HL-60 (cell line): ENCODE results near the gene TREML1.
"Not testable (repeated sequence)": the region's sequence is repeated elsewhere in the genome, so short reads cannot be mapped to it uniquely, and the experiment has no call there.

Experiments used
- DNase-seq, 2 experiments: peaks; one replicate each; pipeline ENCODE4 v3.0.0-alpha.2; 2010 to 2020; ENCODE audit warnings: low read depth in 1 of 2, low spot score in 1 of 2
- H3K27ac ChIP-seq: fragments of 250-450 bp; sonication (Bioruptor Pico); replicated peaks from 2 replicates; pipeline ENCODE4 v1.5.1; 2020; ENCODE audit warnings: mild to moderate bottlenecking, moderate library complexity
- H3K27me3 ChIP-seq: fragments of 250-450 bp; sonication (Bioruptor Pico); 2 replicates; pipeline ENCODE4 v1.5.1; 2021; ENCODE audit warnings: mild to moderate bottlenecking, moderate library complexity; ENCODE audit not compliant: insufficient read depth, poor library complexity, severe bottlenecking
- H3K4me3 ChIP-seq: replicated peaks from 2 replicates; pipeline ENCODE4 v1.5.1; 2011; ENCODE audit warnings: mild to moderate bottlenecking, control low read depth, low read length; ENCODE audit not compliant: insufficient read depth
- GABPA ChIP-seq: IDR thresholded peaks from 2 replicates; pipeline ENCODE4 v1.6.1; 2012; ENCODE audit warnings: low read depth
- POLR2AphosphoS5 ChIP-seq: IDR thresholded peaks from 2 replicates; pipeline ENCODE4 v1.6.1; 2012; ENCODE audit warnings: low read depth
- SPI1 ChIP-seq: IDR thresholded peaks from 2 replicates; pipeline ENCODE4 v1.6.1; 2012; ENCODE audit warnings: low read depth, mild to moderate bottlenecking, borderline replicate concordance
- TF ChIP-seq, protein P1 (sequence below): IDR thresholded peaks from 2 replicates; pipeline ENCODE4 v1.6.1; 2012; ENCODE audit warnings: low read depth; ENCODE audit not compliant: insufficient replicate concordance
- TF ChIP-seq, protein P2 (sequence below): IDR thresholded peaks from one replicate; pipeline ENCODE4 v1.5.1; 2011; ENCODE audit warnings: low read length, control low read depth, inconsistent platforms; ENCODE audit not compliant: insufficient read depth

Gene TREML1

DNA sequence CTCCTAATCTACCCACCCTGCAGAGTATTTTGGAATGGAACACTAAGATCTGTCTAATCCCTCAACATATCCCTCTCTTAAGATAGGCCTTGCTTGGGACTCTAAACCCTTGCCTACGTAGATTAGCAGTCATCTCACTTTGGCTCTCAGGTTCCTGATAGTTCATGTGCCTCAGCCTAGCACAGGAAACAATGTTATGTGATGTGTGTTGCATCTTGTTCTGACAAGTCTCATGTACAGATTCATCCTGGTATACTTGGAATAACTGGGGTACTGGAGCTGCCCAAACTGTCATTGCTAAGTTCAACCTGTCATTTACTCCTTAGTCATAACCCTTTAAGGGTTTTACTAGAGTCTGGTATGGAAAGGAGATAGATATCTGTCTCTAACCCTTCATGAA lies 34.1 kb downstream of the TREML1 start:
- no peak overlapping the region for H3K27ac ChIP-seq
- TF ChIP-seq, protein P1, sequence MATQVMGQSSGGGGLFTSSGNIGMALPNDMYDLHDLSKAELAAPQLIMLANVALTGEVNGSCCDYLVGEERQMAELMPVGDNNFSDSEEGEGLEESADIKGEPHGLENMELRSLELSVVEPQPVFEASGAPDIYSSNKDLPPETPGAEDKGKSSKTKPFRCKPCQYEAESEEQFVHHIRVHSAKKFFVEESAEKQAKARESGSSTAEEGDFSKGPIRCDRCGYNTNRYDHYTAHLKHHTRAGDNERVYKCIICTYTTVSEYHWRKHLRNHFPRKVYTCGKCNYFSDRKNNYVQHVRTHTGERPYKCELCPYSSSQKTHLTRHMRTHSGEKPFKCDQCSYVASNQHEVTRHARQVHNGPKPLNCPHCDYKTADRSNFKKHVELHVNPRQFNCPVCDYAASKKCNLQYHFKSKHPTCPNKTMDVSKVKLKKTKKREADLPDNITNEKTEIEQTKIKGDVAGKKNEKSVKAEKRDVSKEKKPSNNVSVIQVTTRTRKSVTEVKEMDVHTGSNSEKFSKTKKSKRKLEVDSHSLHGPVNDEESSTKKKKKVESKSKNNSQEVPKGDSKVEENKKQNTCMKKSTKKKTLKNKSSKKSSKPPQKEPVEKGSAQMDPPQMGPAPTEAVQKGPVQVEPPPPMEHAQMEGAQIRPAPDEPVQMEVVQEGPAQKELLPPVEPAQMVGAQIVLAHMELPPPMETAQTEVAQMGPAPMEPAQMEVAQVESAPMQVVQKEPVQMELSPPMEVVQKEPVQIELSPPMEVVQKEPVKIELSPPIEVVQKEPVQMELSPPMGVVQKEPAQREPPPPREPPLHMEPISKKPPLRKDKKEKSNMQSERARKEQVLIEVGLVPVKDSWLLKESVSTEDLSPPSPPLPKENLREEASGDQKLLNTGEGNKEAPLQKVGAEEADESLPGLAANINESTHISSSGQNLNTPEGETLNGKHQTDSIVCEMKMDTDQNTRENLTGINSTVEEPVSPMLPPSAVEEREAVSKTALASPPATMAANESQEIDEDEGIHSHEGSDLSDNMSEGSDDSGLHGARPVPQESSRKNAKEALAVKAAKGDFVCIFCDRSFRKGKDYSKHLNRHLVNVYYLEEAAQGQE, result no peak
- TF ChIP-seq POLR2AphosphoS5, result no peak
- TF ChIP-seq GABPA, result no peak
- TF ChIP-seq, protein P2, sequence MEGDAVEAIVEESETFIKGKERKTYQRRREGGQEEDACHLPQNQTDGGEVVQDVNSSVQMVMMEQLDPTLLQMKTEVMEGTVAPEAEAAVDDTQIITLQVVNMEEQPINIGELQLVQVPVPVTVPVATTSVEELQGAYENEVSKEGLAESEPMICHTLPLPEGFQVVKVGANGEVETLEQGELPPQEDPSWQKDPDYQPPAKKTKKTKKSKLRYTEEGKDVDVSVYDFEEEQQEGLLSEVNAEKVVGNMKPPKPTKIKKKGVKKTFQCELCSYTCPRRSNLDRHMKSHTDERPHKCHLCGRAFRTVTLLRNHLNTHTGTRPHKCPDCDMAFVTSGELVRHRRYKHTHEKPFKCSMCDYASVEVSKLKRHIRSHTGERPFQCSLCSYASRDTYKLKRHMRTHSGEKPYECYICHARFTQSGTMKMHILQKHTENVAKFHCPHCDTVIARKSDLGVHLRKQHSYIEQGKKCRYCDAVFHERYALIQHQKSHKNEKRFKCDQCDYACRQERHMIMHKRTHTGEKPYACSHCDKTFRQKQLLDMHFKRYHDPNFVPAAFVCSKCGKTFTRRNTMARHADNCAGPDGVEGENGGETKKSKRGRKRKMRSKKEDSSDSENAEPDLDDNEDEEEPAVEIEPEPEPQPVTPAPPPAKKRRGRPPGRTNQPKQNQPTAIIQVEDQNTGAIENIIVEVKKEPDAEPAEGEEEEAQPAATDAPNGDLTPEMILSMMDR, result no peak
- no peak for TF ChIP-seq SPI1
- DNase-seq, result no peak

DNA sequence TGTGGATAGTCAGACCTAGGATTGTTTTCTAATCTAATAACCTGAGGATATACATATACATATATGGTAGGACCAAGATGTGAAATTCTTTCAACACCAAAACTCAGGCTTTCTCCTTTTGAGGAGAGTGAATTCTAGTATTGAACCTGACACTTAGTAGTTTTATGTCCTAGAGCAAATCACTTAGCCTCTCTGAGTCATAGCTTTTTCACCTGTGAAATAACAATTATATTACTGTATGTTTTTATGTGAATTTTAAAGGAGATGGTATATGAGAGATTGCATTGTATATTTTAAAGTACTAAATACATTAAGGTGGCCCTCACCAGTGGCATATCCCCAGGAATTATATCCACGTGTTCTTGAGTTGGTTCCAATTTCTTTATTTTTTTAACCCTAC lies 34.6 kb downstream of the TREML1 start:
- no peak overlapping the region for H3K27ac ChIP-seq
- no peak for DNase-seq
- H3K4me3 ChIP-seq, result no peak overlapping the region
- TF ChIP-seq POLR2AphosphoS5 (no peak), SPI1 (no peak), GABPA (no peak)
- TF ChIP-seq, protein P1, result no peak
- TF ChIP-seq, protein P2, result no peak
- H3K27me3 ChIP-seq, result no peaks in the 10 kb centered on the region

More for the DNA sequence above, 34.1 kb downstream of the TREML1 start:
- H3K4me3 ChIP-seq, result no peak overlapping the region
- no peaks in the 10 kb centered on the region for H3K27me3 ChIP-seq

DNA sequence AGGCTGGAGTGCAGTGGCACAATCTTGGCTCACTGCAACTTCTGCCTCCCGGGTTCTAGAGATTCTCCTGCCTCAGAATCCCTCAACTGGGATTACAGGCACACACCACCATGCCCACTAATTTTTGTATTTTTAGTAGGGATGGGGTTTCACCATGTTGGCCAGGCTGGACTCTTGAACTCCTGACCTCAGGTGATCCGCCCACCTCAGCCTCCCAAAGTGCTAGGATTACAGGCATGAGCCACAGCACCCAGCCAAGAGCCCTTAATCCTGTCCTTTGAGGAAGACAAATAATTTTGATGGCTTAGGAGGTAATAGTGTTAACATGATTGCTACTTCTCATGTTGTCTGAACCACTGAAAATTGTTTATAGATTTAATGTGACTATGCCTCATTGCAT lies 39.1 kb downstream of the TREML1 start:
- not testable (repeated sequence) for H3K27me3 ChIP-seq, H3K27ac ChIP-seq, DNase-seq, H3K4me3 ChIP-seq

DNA sequence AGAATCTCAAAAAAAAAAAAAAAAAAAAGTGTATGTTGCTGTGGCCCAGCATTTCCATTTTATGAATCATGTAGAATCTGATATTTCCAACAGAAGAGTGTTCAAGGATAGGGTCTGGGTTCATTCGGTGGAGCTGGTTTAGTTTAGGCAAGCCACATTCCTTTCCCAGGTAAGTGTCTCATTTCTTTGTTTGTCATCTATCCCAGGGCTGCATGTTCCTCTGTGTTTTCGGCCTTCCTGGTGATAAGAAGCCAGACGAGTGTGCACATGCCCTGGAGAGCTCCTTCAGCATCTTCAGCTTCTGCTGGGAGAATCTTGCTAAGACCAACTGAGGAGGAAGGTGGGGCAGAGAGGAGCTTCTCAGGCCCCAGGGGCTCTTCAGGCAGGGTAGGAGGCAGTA lies 43.1 kb downstream of the TREML1 start:
- no peak for DNase-seq
- no peak overlapping the region for H3K27ac ChIP-seq
- no peaks in the 10 kb centered on the region for H3K27me3 ChIP-seq
- TF ChIP-seq, protein P2, result no peak
- no peak for TF ChIP-seq SPI1
- TF ChIP-seq, protein P1, result no peak
- TF ChIP-seq GABPA, result no peak
- no peak for TF ChIP-seq POLR2AphosphoS5
- no peak overlapping the region for H3K4me3 ChIP-seq
